CD4-positive, alpha-beta T cell treated with Interleukin-6 at 100 ng/mL for 8 hours (primary cell): ENCODE data around the gene UBE2H.
A peak's percentile ranks its signal among the peaks of the same experiment; 100 is the strongest.
"Not testable (repeated sequence)": the region's sequence is repeated elsewhere in the genome, so short reads cannot be mapped to it uniquely, and the experiment has no call there.

Source experiments
- DNase-seq: peaks from one replicate; pipeline ENCODE4 v3.0.0-alpha.2; 2020; ENCODE audit warnings: mixed read lengths, low spot score

Gene UBE2H

GRCh38 chr7:129843365-129843898, 109.3 kb downstream of the UBE2H start:
- no peak for DNase-seq

- no peak for DNase-seq
Measured at GRCh38 chr7:129841465-129841864, 111.3 kb downstream of the UBE2H start.

GRCh38 chr7:129840757-129841156, 112.0 kb downstream of the UBE2H start:
- no peak for DNase-seq

GRCh38 chr7:129836983-129837382, 115.8 kb downstream of the UBE2H start:
- DNase-seq: no peak

- DNase-seq: no peak
Measured at GRCh38 chr7:129835569-129835968, 117.2 kb downstream of the UBE2H start.

DNA sequence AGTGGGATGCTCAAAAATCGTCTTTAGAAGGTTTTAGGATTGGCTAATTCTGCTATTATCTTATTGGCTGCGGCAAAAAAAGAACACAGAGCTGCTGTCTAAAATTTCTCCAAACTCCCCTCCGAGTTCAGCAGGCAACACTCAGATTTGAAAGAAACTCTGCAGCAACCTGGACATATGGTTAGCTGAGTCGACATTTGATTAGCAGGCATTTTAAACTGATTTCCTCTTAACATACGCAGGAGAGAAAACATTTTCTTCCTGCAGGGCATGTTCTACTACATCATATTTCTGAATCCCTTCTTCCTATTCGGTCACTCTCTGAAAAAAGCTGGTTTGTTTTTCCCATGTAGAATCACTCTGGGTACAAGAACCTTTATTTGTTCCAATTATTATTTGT, 119.4 kb downstream of the UBE2H start:
- not testable (repeated sequence) for DNase-seq

DNA sequence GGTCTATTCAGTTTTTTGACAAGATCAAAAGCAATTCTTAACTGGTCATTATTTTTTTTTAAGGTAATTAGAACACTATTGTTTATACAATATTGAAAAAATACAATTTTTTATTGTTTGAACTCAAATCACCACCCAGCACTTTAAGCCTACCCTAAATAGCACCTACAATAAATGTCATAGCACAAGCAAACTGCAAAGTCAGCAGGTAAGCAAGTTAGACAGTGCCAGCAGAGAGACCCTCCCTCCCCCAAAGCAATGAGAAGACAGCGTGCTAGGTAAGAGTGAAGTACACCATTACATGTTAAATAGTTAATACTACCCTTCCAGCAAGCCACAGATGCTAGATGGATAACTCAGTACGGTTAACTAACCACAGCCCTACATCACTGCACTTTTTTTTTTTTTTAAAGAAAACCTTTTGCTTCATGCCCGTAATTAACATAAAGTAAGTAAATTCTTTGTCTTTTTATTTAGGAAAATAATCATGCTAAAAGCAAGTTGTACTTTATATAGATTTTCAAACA, 120.0 kb downstream of the UBE2H start:
- no peak for DNase-seq

GRCh38 chr7:129832282-129832681, 120.5 kb downstream of the UBE2H start:
- no peak for DNase-seq

DNA sequence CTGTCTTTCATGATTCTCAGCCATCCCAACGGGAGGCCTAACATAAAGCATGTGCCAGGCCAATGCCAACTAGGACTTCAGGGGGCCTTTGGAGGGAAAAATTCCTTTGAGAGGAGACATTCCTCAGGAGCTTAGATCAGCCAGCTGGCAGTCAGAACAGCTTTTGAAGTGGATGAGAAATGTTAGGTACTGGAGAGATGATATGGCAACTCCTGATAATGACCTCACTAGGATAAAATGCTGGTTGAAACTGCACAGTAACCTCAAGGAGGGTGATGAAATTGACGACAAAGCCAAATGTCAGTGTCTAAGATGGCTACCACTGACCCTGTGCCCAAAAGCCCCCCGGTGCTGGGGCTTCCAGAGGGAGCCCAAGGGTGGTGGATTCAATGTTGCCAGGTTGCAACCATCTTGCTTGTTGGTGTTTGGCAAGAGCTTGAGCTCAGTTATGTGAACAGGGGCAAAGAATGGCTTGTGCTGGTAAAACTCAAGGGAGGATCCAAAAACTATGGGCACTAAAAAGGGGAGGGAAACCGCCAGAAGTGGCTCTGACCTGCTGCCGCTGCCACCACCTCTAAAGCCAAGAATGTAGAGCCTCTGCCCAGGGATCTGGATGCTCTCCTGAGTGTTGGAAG, 121.2 kb downstream of the UBE2H start:
- DNase-seq: no peak

DNA sequence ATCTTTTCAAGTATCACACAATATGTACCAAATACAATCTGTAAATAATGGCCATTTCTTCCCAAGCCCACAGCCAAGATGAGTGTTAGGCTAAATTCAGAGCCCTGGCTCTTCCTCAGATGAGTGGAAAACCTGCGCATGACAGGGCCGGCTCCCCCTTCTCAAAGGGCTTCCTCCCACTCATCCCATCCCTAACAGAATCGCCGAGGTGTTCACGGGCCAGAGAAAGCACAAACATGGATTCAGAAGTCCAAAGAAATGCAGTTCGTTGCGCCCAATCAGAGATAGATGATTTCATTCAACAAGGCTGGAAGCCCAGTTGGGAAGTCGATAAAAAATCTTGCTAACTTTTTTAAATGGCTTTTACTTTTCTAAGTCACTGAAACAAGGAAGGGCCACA, 121.8 kb downstream of the UBE2H start:
- DNase-seq: no peak

DNA sequence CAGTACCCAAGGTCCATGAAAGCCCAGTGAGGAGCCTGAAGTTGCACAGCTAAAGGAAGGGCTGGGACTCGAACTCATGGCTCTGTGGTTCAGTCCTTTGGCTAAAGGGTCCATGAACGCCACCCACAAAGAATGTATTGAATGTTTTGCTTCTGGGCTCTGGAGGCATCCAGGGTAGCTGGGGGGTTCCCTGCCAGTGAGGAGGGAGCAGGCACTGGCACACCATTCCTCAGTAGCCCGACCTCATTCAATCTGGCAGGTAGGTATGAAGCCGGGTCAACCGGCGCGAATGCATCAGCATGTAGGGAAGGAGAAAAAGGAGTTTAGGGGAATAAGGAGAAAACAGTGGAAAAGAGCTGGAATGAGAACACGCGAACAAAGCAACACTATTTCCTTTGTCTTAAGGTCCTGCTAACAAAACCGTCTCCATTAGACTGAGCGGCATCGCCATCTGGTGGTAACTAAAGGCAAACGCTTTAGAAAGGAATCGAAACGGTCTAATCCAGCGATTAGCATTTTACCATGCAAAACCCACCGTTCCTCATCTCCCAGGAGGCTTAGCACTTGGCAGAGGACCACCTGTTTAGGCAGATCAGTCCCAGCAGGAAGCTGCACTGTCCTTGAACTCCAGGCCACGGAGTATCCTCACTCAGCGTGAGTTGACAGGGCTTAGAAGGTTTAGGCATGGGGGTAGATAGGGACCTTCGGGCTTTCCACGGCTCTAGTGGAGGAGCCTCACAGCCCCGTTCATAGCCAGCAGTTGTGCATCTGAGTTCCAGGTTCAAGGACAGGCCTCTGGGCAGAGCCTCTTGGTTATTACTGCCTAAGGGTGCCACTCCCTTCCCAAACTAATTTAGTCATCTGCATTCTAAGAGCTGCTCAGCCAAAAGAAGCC, 122.8 kb downstream of the UBE2H start:
- peak; percentile 60 for DNase-seq

- DNase-seq: no peak
Measured at GRCh38 chr7:129828989-129829736, 123.6 kb downstream of the UBE2H start.

GRCh38 chr7:129828078-129828762, 124.5 kb downstream of the UBE2H start:
- no peak for DNase-seq

DNA sequence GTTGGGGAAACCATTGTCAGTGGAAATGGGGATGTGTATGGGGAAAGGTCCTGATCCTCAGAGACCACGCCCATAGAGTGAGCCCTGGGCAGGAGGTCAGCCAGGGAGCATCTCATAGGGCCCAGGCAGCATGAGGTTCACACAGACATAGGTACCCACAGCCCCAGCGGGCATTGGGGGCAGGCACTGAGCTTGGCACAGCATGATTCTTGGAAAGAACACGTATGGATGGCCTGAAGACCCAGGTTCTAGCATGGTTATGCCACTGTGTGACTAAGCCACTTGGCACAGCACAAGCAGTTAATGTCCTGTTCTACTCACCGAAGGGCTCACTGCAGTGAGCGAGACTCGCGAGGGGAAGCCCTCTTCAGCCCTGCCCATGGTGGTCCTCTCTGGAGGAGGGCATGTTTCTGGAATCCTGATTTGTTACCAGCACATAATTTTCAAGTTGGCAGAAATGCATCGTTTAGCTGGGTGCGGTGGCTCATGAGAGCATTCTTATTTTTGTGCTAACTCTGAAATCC, 125.2 kb downstream of the UBE2H start:
- DNase-seq: no peak

GRCh38 chr7:129826895-129827294, 125.9 kb downstream of the UBE2H start:
- not testable (repeated sequence) for DNase-seq

- DNase-seq: peak; percentile 81
Measured at GRCh38 chr7:129825209-129825970, 127.4 kb downstream of the UBE2H start.

DNA sequence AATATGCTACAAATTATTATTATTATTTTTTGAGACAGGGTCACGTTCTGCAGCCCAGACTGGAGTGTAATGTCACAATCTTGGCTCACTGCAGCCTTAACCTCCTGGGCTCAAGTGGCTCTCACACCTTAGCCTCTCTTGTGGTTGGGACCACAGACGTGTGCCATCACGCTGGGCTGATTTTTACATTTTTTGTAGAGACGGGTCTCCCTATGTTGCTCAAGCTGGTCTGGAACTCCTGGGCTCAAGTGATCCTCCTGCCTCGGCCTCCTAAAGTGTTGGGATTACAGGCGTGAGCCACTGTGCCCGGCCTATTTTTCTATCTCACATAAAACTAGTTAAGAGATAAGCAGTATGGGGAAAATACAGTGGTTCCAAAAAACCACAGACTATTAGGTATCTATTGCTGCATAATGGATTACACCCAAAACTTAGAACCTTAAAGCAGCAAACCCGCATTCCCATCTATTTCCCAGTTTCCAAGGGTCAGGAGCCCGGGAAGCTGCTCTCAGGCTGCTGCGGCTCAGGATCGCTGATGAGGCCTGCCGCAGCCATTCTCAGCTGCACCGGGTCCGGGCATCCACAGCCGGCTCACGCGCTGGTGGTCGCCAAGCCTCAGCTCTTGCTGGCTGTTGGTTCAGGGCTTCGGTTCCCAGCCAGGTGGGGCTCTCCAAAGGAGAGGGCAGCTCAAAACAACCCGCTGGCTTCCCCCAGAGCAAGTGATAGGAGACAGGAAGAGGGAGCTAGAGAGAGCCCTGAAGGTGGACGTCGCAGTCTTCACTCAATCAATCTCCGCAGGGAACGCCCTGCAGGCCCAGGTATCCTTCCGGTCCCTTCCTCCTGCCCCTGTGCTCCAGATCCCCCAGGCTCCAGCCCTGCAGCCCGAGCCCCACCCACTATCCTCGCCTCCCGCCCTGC, 128.2 kb downstream of the UBE2H start:
- peak; percentile 14 for DNase-seq

DNA sequence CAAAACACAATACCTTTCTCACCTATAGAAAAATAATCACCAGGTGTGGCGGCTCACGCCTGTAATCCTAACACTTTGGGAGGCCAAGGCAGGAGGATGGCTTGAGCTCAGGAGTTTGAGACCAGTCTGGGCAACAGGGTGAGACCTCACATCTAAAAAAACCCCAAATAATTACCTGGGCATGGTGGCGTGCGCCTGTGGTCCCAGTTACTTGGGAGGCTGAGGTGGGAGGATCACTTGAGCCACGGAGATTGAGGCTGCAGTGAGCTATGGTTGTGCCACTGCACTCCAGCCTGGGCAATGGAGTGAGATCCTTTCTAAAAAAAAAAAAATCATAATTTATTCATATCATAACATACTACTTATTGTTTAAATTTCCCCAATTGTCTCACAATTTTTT, 129.6 kb downstream of the UBE2H start:
- DNase-seq: not testable (repeated sequence)

- no peak for DNase-seq
Measured at GRCh38 chr7:129821476-129821875, 131.3 kb downstream of the UBE2H start.
